Suprapubic skin (tissue), 4 donors: ENCODE measurements around the gene AK2. TPM values are rescaled to one million over a fixed set of nuclear protein-coding genes. Genes with fewer than 3 reads are reported as not detected.
"Not testable (repeated sequence)": the region's sequence is repeated elsewhere in the genome, so short reads cannot be mapped to it uniquely, and the experiment has no call there.

ENCODE experiments used
- DNase-seq, 2 donors: peaks; one replicate each; pipeline ENCODE4 v3.0.0-alpha.2; 2019; ENCODE audit warnings: low spot score in 2 of 2
- H3K27ac ChIP-seq: fragments of 200-600 bp; sonication (generic); one replicate; pipeline ENCODE4 v1.5.1; 2019
- H3K27me3 ChIP-seq: fragments of 200-600 bp; sonication (generic); one replicate; pipeline ENCODE4 v1.5.1; 2019
- H3K36me3 ChIP-seq: fragments of 200-600 bp; sonication (generic); one replicate; pipeline ENCODE4 v1.5.1; 2019
- H3K4me1 ChIP-seq: fragments of 200-600 bp; sonication (generic); one replicate; pipeline ENCODE4 v1.5.1; 2019
- H3K4me3 ChIP-seq: fragments of 200-600 bp; sonication (generic); one replicate; pipeline ENCODE4 v1.5.1; 2019; ENCODE audit warnings: mild to moderate bottlenecking
- H3K9me3 ChIP-seq: fragments of 200-600 bp; sonication (generic); one replicate; pipeline ENCODE4 v1.5.1; 2019
- EP300 ChIP-seq: sonication (generic); formaldehyde crosslinking; IDR thresholded peaks from one replicate; pipeline ENCODE4 v1.6.1; 2017; ENCODE audit warnings: antibody characterized with exemption
- POLR2A ChIP-seq, 2 donors: fragments of 450-650 bp; IDR thresholded peaks; one replicate each; pipeline ENCODE4 v1.6.1; 2017; ENCODE audit warnings: antibody characterized with exemption in 2 of 2, mild to moderate bottlenecking in 2 of 2, moderate library complexity in 2 of 2
- POLR2AphosphoS5 ChIP-seq, 3 donors: sonication (generic); formaldehyde crosslinking; IDR thresholded peaks; one replicate each; pipeline ENCODE4 v1.6.1; 2017; ENCODE audit warnings: antibody characterized with exemption in 3 of 3
- WGBS: methylation state at CpG from one replicate; pipeline ENCODE4 v1.1.5; 2018; 5-methylcytosine and 5-hydroxymethylcytosine counted together
- total RNA-seq, 4 donors: library from RNA; depleted of rRNA; stranded (reverse); fragments of >200 nt; gene quantifications; one replicate each; pipeline ENCODE4 v1.1.0, GENCODE V29; 2016
- TF ChIP-seq, protein P1 (sequence below), 2 donors: fragments of 200-600 bp in 1 of 2; fragments of 450-650 bp in 1 of 2; sonication (generic) in 1 of 2; IDR thresholded peaks; one replicate each; pipeline ENCODE4 v1.5.1; 2016 to 2019; ENCODE audit warnings: antibody characterized with exemption in 2 of 2, mild to moderate bottlenecking in 1 of 2, moderate library complexity in 1 of 2

AK2 gene
- total RNA-seq, 4 donors from 2014 or later = 122 to 139 (median 125) TPM

DNA sequence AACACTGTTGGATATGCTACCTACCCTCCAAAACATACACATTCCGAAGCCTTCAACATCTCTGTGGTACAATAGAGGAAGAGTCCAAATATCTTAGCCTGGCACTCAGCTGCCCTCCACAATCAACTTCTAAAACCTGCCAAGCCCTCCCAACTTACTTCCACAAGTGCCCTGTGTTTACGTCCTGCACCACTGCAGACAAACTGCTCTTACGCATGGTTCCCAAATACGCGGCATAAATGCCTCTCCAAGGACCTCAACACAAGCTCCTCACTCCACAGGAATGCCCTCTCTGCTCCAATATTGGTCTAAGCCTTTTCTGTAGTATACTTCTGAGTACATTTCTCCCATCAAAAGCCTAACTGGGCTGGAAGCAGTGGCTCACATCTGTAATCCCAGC is 6.8 kb downstream of the AK2 start:
- Histone ChIP-seq H3K4me3 (no peak overlapping the region), H3K27me3 (no peaks in the 10 kb centered on the region), H3K9me3 (no peaks in the 10 kb centered on the region), H3K4me1 (peaks cover 26% of the 10 kb centered on the region), H3K36me3 (no peaks in the 10 kb centered on the region), H3K27ac (no peak overlapping the region)
- WGBS = 84% methylated on average over 5 of the region's 5 CpGs
- no peak for TF ChIP-seq EP300
- TF ChIP-seq, protein P1, sequence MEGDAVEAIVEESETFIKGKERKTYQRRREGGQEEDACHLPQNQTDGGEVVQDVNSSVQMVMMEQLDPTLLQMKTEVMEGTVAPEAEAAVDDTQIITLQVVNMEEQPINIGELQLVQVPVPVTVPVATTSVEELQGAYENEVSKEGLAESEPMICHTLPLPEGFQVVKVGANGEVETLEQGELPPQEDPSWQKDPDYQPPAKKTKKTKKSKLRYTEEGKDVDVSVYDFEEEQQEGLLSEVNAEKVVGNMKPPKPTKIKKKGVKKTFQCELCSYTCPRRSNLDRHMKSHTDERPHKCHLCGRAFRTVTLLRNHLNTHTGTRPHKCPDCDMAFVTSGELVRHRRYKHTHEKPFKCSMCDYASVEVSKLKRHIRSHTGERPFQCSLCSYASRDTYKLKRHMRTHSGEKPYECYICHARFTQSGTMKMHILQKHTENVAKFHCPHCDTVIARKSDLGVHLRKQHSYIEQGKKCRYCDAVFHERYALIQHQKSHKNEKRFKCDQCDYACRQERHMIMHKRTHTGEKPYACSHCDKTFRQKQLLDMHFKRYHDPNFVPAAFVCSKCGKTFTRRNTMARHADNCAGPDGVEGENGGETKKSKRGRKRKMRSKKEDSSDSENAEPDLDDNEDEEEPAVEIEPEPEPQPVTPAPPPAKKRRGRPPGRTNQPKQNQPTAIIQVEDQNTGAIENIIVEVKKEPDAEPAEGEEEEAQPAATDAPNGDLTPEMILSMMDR (IDR thresholded peaks at IDR 0.05) = no peak
- TF ChIP-seq POLR2A (IDR thresholded peaks at IDR 0.05) = no peak
- TF ChIP-seq POLR2AphosphoS5 (IDR thresholded peaks at IDR 0.05) = no peak
- DNase-seq = no peak

DNA sequence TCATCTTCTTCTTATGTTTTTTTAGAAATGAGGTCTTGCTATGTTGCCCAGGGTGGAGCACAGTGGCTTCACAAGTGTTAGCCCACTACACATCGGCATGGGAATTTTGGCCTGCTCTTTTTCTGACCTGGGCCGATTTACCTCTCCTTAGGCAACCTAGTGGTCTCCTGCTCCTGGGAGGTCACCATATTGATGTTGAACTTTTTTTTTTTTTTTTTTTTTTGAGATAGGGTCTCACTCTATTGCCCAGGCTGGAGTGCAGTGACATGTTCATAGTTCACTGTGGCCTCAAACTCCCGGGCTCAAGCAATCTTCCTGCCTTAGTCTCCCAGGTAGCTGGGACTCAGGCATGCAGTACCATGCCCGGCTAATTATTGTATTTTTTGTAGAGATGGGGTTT is 7.5 kb downstream of the AK2 start:
- no peak overlapping the region for H3K4me3 ChIP-seq
- H3K36me3 ChIP-seq = peaks cover 2% of the 10 kb centered on the region
- no peak overlapping the region for H3K27ac ChIP-seq
- TF ChIP-seq, protein P1 (IDR thresholded peaks at IDR 0.05) = no peak
- no peak for TF ChIP-seq POLR2A (IDR thresholded peaks at IDR 0.05)
- TF ChIP-seq POLR2AphosphoS5 (IDR thresholded peaks at IDR 0.05) = no peak
- TF ChIP-seq EP300 = no peak
- peaks cover 19% of the 10 kb centered on the region for H3K4me1 ChIP-seq
- no peak for DNase-seq
- no peaks in the 10 kb centered on the region for H3K27me3 ChIP-seq
- WGBS = 81% methylated on average over 4 of the region's 4 CpGs
- H3K9me3 ChIP-seq = no peaks in the 10 kb centered on the region

DNA sequence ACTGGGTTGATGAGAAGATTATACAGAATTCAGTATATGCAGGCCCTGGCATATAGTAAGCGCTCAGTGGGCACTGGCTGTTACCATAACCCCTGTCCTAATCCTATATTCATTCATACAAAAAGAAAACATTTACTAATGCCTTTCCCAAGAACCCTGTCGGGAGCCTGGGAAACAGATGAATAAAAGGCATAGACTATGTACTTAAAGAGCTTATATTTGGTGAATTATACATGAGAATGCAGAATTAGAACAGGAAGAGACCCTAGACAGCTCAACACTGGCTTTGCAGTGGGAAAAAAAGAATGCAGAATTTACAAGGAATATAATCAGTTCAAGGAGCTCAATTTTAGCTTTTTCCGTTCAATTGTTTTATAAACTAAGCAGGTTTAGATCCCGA is 10.9 kb downstream of the AK2 start:
- Histone ChIP-seq H3K27me3 (no peaks in the 10 kb centered on the region), H3K9me3 (no peaks in the 10 kb centered on the region), H3K4me3 (no peak overlapping the region), H3K4me1 (peaks cover 6% of the 10 kb centered on the region), H3K36me3 (peaks cover 37% of the 10 kb centered on the region), H3K27ac (no peak overlapping the region)
- 87% methylated on average over 4 of the region's 4 CpGs for WGBS
- TF ChIP-seq, protein P1 (IDR thresholded peaks at IDR 0.05) = no peak
- TF ChIP-seq POLR2AphosphoS5 (IDR thresholded peaks at IDR 0.05) (no peak), EP300 (no peak), POLR2A (IDR thresholded peaks at IDR 0.05) (no peak)
- DNase-seq = no peak

DNA sequence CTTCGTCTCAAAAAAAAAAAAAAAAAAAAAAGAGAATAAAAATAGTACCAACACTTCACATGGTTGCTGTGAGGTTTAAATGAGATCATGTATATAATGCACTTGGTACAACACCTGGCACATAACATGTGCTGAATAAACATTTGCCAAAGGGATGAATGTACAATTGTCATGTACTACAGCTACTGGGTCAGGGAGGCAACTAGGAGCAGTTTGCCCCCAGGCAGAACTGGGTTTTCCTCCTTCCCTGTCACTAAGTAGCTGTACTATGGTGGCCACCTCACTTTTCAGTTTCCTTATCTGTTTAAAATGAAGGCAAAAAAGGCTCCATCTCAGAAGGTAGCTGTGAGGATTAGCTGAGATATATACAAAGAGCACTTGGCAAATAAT is 11.5 kb downstream of the AK2 start:
- no peaks in the 10 kb centered on the region for H3K27me3 ChIP-seq
- H3K4me3 ChIP-seq = no peak overlapping the region
- H3K9me3 ChIP-seq = no peaks in the 10 kb centered on the region
- DNase-seq = no peak
- no peak overlapping the region for H3K27ac ChIP-seq
- TF ChIP-seq POLR2AphosphoS5 (IDR thresholded peaks at IDR 0.05) (no peak), EP300 (no peak), POLR2A (IDR thresholded peaks at IDR 0.05) (no peak)
- TF ChIP-seq, protein P1 (IDR thresholded peaks at IDR 0.05) = no peak
- H3K36me3 ChIP-seq = peaks cover 42% of the 10 kb centered on the region
- WGBS = 80% methylated on average over 1 of the region's 1 CpG
- peaks cover 6% of the 10 kb centered on the region for H3K4me1 ChIP-seq

DNA sequence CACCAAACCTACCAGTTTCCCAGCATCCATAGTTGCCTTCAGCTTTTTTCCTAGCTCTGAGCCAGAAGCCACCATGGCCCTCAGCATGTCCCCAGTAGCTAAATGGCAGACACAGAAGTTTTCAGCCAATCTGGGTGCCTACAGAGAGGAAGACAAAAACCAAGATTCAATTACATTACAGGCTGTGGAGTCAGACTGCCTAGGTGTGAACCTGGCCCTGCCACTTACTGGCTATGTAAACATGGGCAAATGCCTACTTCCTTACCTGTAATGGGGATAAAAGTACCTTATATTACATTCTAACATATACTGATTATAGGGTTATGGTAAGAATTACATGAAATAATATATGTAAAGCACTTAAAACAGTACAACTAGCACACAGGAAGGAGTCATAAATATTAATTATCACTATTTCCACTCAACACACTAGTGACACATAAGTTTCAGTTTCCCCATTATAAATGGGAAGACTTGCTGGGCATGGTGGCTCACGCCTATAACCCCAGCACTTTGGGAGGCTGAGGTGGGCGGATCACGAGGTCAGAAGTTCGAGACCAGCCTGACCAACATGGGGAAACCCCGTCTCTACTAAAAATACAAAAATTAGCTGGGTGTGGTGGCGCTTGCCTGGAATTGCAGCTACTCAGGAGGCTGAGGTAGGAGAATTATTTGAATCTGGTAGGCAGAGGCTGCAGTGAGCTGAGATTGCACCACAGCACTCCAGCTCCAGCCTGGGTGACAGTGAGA is 12.1 kb downstream of the AK2 start:
- H3K36me3 ChIP-seq = peaks cover 48% of the 10 kb centered on the region
- DNase-seq, H3K27ac ChIP-seq, H3K27me3 ChIP-seq, H3K4me3 ChIP-seq, H3K4me1 ChIP-seq, H3K9me3 ChIP-seq: not testable (repeated sequence)
- WGBS = 80% methylated on average over 6 of the region's 6 CpGs
